Loucy (cell line): ENCODE data around the gene CERS2.

ENCODE experiments used
- H2AFZ ChIP-seq: fragments of 200-600 bp; sonication (generic); 2 replicates; pipeline ENCODE4 v1.6.0; 2016; ENCODE audit warnings: antibody characterized with exemption, mild to moderate bottlenecking, low read length, moderate library complexity
- H3F3A ChIP-seq: fragments of 200-600 bp; 2 replicates; pipeline ENCODE4 v1.6.0; 2016; ENCODE audit warnings: antibody characterized with exemption, low read depth, mild to moderate bottlenecking
- H3K27me3 ChIP-seq: fragments of 200-600 bp; sonication (generic); 2 replicates; pipeline ENCODE4 v1.6.1; 2014; ENCODE audit warnings: low read length, mild to moderate bottlenecking; ENCODE audit not compliant: insufficient read depth, poor library complexity, severe bottlenecking
- H3K36me3 ChIP-seq: fragments of 200-600 bp; sonication (generic); 2 replicates; pipeline ENCODE4 v1.6.1; 2016; ENCODE audit warnings: low read length; ENCODE audit not compliant: insufficient read depth
- H3K4me1 ChIP-seq: fragments of 200-600 bp; sonication (generic); 2 replicates; pipeline ENCODE4 v1.5.1; 2014; ENCODE audit warnings: low read length, mild to moderate bottlenecking; ENCODE audit not compliant: insufficient read depth, poor library complexity, severe bottlenecking
- H3K4me2 ChIP-seq: fragments of 200-600 bp; sonication (generic); 2 replicates; pipeline ENCODE4 v1.6.0; 2014; ENCODE audit warnings: antibody characterized with exemption, low read length, low read depth, mild to moderate bottlenecking; ENCODE audit not compliant: poor library complexity, severe bottlenecking
- H3K4me3 ChIP-seq: fragments of 200-600 bp; sonication (generic); 2 replicates; pipeline ENCODE4 v1.5.1; 2014; ENCODE audit warnings: low read length, mild to moderate bottlenecking, mixed read lengths; ENCODE audit not compliant: poor library complexity, severe bottlenecking
- H3K79me2 ChIP-seq: fragments of 200-600 bp; sonication (generic); 2 replicates; pipeline ENCODE4 v1.6.1; 2014; ENCODE audit warnings: low read length; ENCODE audit not compliant: insufficient read depth
- H3K9ac ChIP-seq: fragments of 200-600 bp; sonication (generic); 2 replicates; pipeline ENCODE4 v1.6.0; 2014; ENCODE audit warnings: mild to moderate bottlenecking, low read depth, low read length, moderate library complexity; ENCODE audit not compliant: poor library complexity, severe bottlenecking
- H3K9me2 ChIP-seq: fragments of 200-600 bp; sonication (generic); replicated peaks from 2 replicates; pipeline ENCODE4 v1.6.1; 2016; ENCODE audit warnings: low read depth, low read length, mixed read lengths
- H3K9me3 ChIP-seq: fragments of 200-600 bp; sonication (generic); 2 replicates; pipeline ENCODE4 v1.6.1; 2014; ENCODE audit warnings: mild to moderate bottlenecking, antibody characterized with exemption, low read length, low read depth; ENCODE audit not compliant: insufficient read depth
- H4K20me1 ChIP-seq: fragments of 200-600 bp; sonication (generic); 2 replicates; pipeline ENCODE4 v1.6.0; 2014; ENCODE audit warnings: antibody characterized with exemption, low read length, mild to moderate bottlenecking; ENCODE audit not compliant: insufficient read depth, poor library complexity, severe bottlenecking
- EZH2phosphoT487 ChIP-seq: fragments of 200-600 bp; IDR thresholded peaks from 2 replicates; pipeline ENCODE4 v1.6.1; 2018; ENCODE audit warnings: antibody characterized with exemption, mild to moderate bottlenecking, moderate library complexity, borderline replicate concordance
- TF ChIP-seq, protein P1 (sequence below): fragments of 200-600 bp; sonication (generic); conservative IDR thresholded peaks from 2 replicates; pipeline ENCODE4 v1.5.1; 2014; ENCODE audit warnings: mild to moderate bottlenecking, antibody characterized with exemption, low read length

Gene CERS2

DNA sequence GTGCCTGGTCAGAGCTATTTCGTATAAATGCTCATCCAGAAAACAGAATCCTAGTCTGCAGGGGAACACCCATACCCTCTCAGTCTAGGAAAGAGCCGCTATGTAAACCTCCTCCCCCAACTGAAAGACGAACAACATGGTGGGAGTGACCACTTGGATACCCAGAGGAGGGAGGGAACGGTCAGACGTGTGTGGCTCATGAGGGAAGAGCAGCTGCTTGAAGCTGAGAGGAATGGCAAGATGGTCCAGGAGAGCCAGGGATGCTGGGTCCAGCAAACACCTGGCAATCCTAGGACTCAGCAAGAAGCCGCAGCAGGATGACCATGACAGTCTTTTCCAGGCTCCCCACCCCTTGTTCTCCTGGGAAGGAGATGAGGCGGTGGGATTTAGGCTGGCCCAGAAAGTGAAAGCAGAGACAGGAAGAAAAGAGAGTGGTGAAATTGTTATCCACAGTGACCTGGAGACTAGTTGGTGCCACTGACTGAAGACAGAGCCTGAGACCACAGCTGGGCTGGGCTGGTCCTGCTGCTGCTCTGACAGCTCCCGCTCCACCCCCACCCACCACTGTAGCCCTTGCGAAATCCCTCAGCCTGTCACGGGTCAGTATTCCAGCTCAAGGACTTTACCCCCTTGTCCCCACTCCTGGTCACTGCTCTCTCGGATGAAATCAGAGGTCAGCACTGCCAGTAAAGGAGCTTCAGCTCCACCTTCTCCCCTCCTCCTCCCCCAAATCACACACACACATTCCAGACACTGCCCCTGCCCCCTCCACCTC is 3.6 kb downstream of the CERS2 start:
- Histone ChIP-seq H3K79me2 (peaks cover 70% of the 10 kb centered on the region), H3K36me3 (peaks cover 30% of the 10 kb centered on the region; the same call in 1 of the 2 replicates), H4K20me1 (peaks cover 68% of the 10 kb centered on the region), H2AFZ (no peak overlapping the region), H3K4me3 (peak overlapping the region; percentile 100), H3K4me2 (peak overlapping the region; percentile 96), H3F3A (no peaks in the 10 kb centered on the region; the same call in 1 of the 2 replicates), H3K9me3 (no peaks in the 10 kb centered on the region), H3K4me1 (peaks cover 38% of the 10 kb centered on the region), H3K9ac (peak overlapping the region; percentile 98), H3K27me3 (no peaks in the 10 kb centered on the region), H3K9me2 (no peaks in the 10 kb centered on the region)
- TF ChIP-seq, protein P1, sequence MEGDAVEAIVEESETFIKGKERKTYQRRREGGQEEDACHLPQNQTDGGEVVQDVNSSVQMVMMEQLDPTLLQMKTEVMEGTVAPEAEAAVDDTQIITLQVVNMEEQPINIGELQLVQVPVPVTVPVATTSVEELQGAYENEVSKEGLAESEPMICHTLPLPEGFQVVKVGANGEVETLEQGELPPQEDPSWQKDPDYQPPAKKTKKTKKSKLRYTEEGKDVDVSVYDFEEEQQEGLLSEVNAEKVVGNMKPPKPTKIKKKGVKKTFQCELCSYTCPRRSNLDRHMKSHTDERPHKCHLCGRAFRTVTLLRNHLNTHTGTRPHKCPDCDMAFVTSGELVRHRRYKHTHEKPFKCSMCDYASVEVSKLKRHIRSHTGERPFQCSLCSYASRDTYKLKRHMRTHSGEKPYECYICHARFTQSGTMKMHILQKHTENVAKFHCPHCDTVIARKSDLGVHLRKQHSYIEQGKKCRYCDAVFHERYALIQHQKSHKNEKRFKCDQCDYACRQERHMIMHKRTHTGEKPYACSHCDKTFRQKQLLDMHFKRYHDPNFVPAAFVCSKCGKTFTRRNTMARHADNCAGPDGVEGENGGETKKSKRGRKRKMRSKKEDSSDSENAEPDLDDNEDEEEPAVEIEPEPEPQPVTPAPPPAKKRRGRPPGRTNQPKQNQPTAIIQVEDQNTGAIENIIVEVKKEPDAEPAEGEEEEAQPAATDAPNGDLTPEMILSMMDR, result no peak
- no peak for TF ChIP-seq EZH2phosphoT487

DNA sequence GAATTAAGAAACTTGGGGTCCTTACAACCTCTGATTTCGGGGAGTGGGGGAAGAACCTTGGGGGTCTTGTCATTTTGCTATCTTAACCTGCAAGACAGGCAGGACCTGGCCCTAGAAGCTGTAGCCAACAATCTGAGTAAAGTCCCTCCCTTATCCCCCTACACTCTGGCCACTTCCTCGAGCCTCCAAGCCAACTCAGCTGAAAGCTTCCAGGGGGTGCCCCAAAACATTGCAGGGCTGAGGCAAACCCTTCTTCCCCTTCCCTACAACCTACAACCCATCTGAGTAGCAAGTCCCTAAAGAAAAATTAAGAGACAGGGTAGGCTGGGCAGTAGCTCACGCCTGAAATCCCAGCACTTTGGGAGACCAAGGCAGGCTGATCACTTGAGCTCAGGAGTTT is 5.0 kb downstream of the CERS2 start:
- Histone ChIP-seq H3K36me3 (peaks cover 40% of the 10 kb centered on the region), H3K9me2 (no peaks in the 10 kb centered on the region), H3K4me1 (peaks cover 33% of the 10 kb centered on the region), H3K9me3 (no peaks in the 10 kb centered on the region), H3K79me2 (peaks cover 70% of the 10 kb centered on the region), H3K27me3 (no peaks in the 10 kb centered on the region), H2AFZ (no peak overlapping the region), H3F3A (no peaks in the 10 kb centered on the region), H4K20me1 (peaks cover 68% of the 10 kb centered on the region), H3K4me3 (peak overlapping the region; percentile 36), H3K9ac (no peak overlapping the region), H3K4me2 (peak overlapping the region; percentile 96)
- TF ChIP-seq, protein P1, result no peak
- no peak for TF ChIP-seq EZH2phosphoT487

DNA sequence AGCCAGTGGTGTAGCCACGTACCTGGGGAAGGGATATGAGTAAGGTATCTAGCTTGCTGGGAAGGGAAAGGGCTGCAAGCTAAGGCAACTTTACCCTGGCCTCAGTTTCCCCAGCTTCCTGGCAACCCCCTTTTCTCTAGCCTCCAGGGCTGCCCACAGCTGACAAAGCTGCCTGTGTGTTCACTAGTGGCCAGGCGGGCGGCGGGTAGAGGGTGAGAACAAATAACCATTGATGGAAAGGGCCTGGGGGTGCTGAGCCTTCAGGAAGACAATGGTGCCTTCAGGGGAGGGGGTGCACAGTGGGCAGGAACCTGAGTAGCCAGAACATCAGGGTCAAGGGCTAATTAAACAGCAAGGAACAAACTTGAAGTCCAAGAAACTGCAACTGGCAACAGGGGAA is 6.1 kb downstream of the CERS2 start:
- no peak overlapping the region for H3K9ac ChIP-seq
- H3K36me3 ChIP-seq, result peaks cover 52% of the 10 kb centered on the region
- peaks cover 66% of the 10 kb centered on the region for H4K20me1 ChIP-seq
- H3F3A ChIP-seq, result no peaks in the 10 kb centered on the region
- no peak overlapping the region for H2AFZ ChIP-seq
- no peaks in the 10 kb centered on the region for H3K9me3 ChIP-seq
- H3K4me3 ChIP-seq, result no peak overlapping the region
- H3K4me2 ChIP-seq, result peak overlapping the region; percentile 11
- TF ChIP-seq, protein P1, result no peak
- no peak for TF ChIP-seq EZH2phosphoT487
- H3K27me3 ChIP-seq, result no peaks in the 10 kb centered on the region
- peaks cover 61% of the 10 kb centered on the region for H3K79me2 ChIP-seq
- H3K9me2 ChIP-seq, result no peaks in the 10 kb centered on the region
- peaks cover 33% of the 10 kb centered on the region for H3K4me1 ChIP-seq
